ENCODE data around the gene PNISR. TPM values are rescaled to one million over a fixed set of nuclear protein-coding genes. Genes with fewer than 3 reads are reported as not detected.

PNISR gene
- total RNA-seq, 1 donor from 2014 or later = 50.1 TPM

GRCh38 chr6:99407076-99407475 lies 18.0 kb downstream of the PNISR start:
- no peak for DNase-seq (ENCODE audit: extremely low read depth, low read depth, low spot score)

- DNase-seq (ENCODE audit: extremely low read depth, low read depth, low spot score) = no peak
These were observed 22.7 kb downstream of the PNISR start for GRCh38 chr6:99402448-99402847.

GRCh38 chr6:99397287-99397686 lies 27.8 kb downstream of the PNISR start:
- DNase-seq (ENCODE audit: extremely low read depth, low read depth, low spot score) = no peak

GRCh38 chr6:99393698-99394531 lies 31.2 kb downstream of the PNISR start, which contains the start of gene COQ3:
Gene COQ3 (minus strand): TSS chr6:99394195. CDS start chr6:99394179, 16 bp downstream.
- peak; percentile 23 for DNase-seq (ENCODE audit: extremely low read depth, low read depth, low spot score)

GRCh38 chr6:99393366-99393697 lies 31.8 kb downstream of the PNISR start:
- DNase-seq (ENCODE audit: extremely low read depth, low read depth, low spot score) = no peak

GRCh38 chr6:99390896-99391295 lies 34.2 kb downstream of the PNISR start:
- no peak for DNase-seq (ENCODE audit: extremely low read depth, low read depth, low spot score)

GRCh38 chr6:99384507-99384906 lies 40.6 kb downstream of the PNISR start:
- no peak for DNase-seq (ENCODE audit: extremely low read depth, low read depth, low spot score)

- no peak for DNase-seq (ENCODE audit: extremely low read depth, low read depth, low spot score)
These were observed 46.5 kb downstream of the PNISR start for GRCh38 chr6:99378636-99379035.

- no peak for DNase-seq (ENCODE audit: extremely low read depth, low read depth, low spot score)
These were observed 55.6 kb downstream of the PNISR start for GRCh38 chr6:99369533-99369932.

- DNase-seq (ENCODE audit: extremely low read depth, low read depth, low spot score) = no peak
These were observed 58.3 kb downstream of the PNISR start for GRCh38 chr6:99366852-99367251.

- no peak for DNase-seq (ENCODE audit: extremely low read depth, low read depth, low spot score)
These were observed 61.1 kb downstream of the PNISR start for GRCh38 chr6:99364026-99364425.

GRCh38 chr6:99362678-99363268 lies 62.3 kb downstream of the PNISR start:
- DNase-seq (ENCODE audit: extremely low read depth, low read depth, low spot score) = no peak

GRCh38 chr6:99359800-99360199 lies 65.3 kb downstream of the PNISR start:
- DNase-seq (ENCODE audit: extremely low read depth, low read depth, low spot score) = no peak

GRCh38 chr6:99356641-99357040 lies 68.5 kb downstream of the PNISR start:
- DNase-seq (ENCODE audit: extremely low read depth, low read depth, low spot score) = no peak

- DNase-seq (ENCODE audit: extremely low read depth, low read depth, low spot score) = no peak
These were observed 70.1 kb downstream of the PNISR start for GRCh38 chr6:99354983-99355382.

GRCh38 chr6:99353126-99353525 lies 72.0 kb downstream of the PNISR start:
- DNase-seq (ENCODE audit: extremely low read depth, low read depth, low spot score) = no peak

GRCh38 chr6:99350573-99350972 lies 74.5 kb downstream of the PNISR start:
- no peak for DNase-seq (ENCODE audit: extremely low read depth, low read depth, low spot score)

GRCh38 chr6:99349171-99350141 lies 75.7 kb downstream of the PNISR start, which contains the start of gene FAXC:
Gene FAXC (minus strand): TSS chr6:99349674. CDS start chr6:99349372, 302 bp downstream.
- no peak for DNase-seq (ENCODE audit: extremely low read depth, low read depth, low spot score)

GRCh38 chr6:99348288-99349170 lies 76.6 kb downstream of the PNISR start:
- no peak for DNase-seq (ENCODE audit: extremely low read depth, low read depth, low spot score)
